HG03469 (cell line): Measurements from ENCODE around the gene GRM7.

ENCODE experiments used
- ATAC-seq: cut with Tn5 transposase; IDR thresholded peaks from one replicate; pipeline ENCODE4 v1.9.1; 2021; ENCODE audit warnings: mild to moderate bottlenecking, moderate library complexity, moderate number of reproducible peaks; ENCODE audit not compliant: unreplicated experiment

Gene GRM7

GRCh38 chr3:6965881-6966280 is 105.0 kb downstream of the GRM7 start:
- no peak for ATAC-seq

- ATAC-seq, result no peak
Observed at GRCh38 chr3:6971933-6972332, 111.0 kb downstream of the GRM7 start.

GRCh38 chr3:6985848-6986247 is 124.9 kb downstream of the GRM7 start:
- no peak for ATAC-seq

- ATAC-seq, result no peak
Observed at GRCh38 chr3:6989608-6990291, 128.8 kb downstream of the GRM7 start.

- no peak for ATAC-seq
Observed at GRCh38 chr3:6994081-6994668, 133.3 kb downstream of the GRM7 start.

GRCh38 chr3:7000501-7000900 is 139.6 kb downstream of the GRM7 start:
- no peak for ATAC-seq

GRCh38 chr3:7001370-7001769 is 140.5 kb downstream of the GRM7 start:
- ATAC-seq, result no peak

GRCh38 chr3:7015683-7016440 is 154.9 kb downstream of the GRM7 start:
- ATAC-seq, result no peak

- no peak for ATAC-seq
Observed at GRCh38 chr3:7025581-7026300, 164.8 kb downstream of the GRM7 start.

GRCh38 chr3:7029562-7029961 is 168.6 kb downstream of the GRM7 start:
- no peak for ATAC-seq

- ATAC-seq, result no peak
Observed at GRCh38 chr3:7038394-7038793, 177.5 kb downstream of the GRM7 start.

GRCh38 chr3:7062714-7063113 is 201.8 kb downstream of the GRM7 start:
- ATAC-seq, result no peak

GRCh38 chr3:7070461-7070860 is 209.5 kb downstream of the GRM7 start:
- no peak for ATAC-seq

GRCh38 chr3:7074217-7074616 is 213.3 kb downstream of the GRM7 start:
- ATAC-seq, result no peak

GRCh38 chr3:7075117-7075516 is 214.2 kb downstream of the GRM7 start:
- no peak for ATAC-seq

GRCh38 chr3:7075901-7076300 is 215.0 kb downstream of the GRM7 start:
- no peak for ATAC-seq

GRCh38 chr3:7082244-7082643 is 221.3 kb downstream of the GRM7 start:
- no peak for ATAC-seq

GRCh38 chr3:7086417-7086816 is 225.5 kb downstream of the GRM7 start:
- ATAC-seq, result no peak

GRCh38 chr3:7095116-7095515 is 234.2 kb downstream of the GRM7 start:
- ATAC-seq, result no peak

- no peak for ATAC-seq
Observed at GRCh38 chr3:7100136-7100535, 239.2 kb downstream of the GRM7 start.

GRCh38 chr3:7106635-7107034 is 245.7 kb downstream of the GRM7 start:
- ATAC-seq, result no peak
